ENCODE results near the gene RARRES2. TPM values are rescaled to one million over a fixed set of nuclear protein-coding genes. Genes with fewer than 3 reads are reported as not detected.

Gene RARRES2
- polyA plus RNA-seq, 2 of the 4 experiments (the other 2 are of a cell fraction): not detected

DNA sequence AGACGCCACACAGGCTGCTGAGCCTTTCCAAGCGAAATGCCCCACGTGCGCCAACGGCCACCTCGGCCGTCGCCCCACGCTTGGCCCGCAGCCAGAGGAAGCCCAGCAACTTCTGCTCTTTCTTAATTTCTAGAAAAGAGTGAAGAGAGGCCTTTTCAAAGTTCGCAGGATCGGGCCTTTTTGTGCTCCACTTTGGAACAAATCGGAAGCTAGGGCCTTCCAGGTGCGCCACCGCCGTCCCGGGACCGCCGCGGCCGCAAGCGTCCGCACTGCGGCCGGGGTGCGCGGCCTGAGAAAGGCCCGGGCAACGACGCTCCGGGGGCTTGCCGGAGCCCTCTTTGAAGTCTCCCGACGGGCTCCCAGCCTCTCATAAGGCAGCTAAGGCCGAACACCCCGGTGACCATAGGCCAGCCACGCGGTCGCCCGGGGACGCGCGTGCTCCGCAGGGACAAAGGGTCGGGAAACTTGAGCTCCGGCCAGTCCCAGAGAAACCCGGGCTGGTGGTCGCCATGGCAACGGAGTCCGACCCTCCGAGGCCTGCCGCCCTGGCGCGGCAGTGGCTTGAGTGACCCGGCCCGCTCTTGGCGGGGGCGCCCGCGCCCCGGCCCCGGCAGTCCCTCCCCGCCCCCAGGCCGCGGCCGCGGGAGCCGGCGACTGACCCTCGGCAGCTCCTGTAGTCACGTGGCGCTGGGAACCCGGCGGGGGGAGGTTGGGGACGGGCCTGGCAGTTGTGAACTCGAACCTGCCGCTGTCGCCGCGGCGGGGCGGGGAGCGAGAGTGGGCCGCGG is 26.9 kb upstream of the RARRES2 start, which contains the start of gene REPIN1 (continued):
- TF ChIP-seq HOXB13 (CRISPR knock-in tag; IDR thresholded peaks at IDR 0.05; ENCODE audit: low read depth): peak; percentile 48; the same call in 1 of the 2 replicates
- no peak for TF ChIP-seq TP53 (CRISPR knock-in tag; IDR thresholded peaks at IDR 0.05)
- TF ChIP-seq NPAS2 (CRISPR knock-in tag; IDR thresholded peaks at IDR 0.05; ENCODE audit: borderline replicate concordance): peak; percentile 58; the same call in 1 of the 2 replicates
- no peak for TF ChIP-seq JUNB (IDR thresholded peaks at IDR 0.05)
- TF ChIP-seq, protein P1, sequence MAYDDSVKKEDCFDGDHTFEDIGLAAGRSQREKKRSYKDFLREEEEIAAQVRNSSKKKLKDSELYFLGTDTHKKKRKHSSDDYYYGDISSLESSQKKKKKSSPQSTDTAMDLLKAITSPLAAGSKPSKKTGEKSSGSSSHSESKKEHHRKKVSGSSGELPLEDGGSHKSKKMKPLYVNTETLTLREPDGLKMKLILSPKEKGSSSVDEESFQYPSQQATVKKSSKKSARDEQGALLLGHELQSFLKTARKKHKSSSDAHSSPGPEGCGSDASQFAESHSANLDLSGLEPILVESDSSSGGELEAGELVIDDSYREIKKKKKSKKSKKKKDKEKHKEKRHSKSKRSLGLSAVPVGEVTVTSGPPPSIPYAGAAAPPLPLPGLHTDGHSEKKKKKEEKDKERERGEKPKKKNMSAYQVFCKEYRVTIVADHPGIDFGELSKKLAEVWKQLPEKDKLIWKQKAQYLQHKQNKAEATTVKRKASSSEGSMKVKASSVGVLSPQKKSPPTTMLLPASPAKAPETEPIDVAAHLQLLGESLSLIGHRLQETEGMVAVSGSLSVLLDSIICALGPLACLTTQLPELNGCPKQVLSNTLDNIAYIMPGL (CRISPR knock-in tag; IDR thresholded peaks at IDR 0.05; ENCODE audit: borderline replicate concordance): peak; percentile 68; the same call in 1 of the 2 replicates
- TF ChIP-seq POLR2AphosphoS2 (conservative IDR thresholded peaks at IDR 0.05; ENCODE audit: low read length): no peak
- no peak for TF ChIP-seq MAFK (IDR thresholded peaks at IDR 0.05; ENCODE audit: partially characterized antibody)
- no peak for TF ChIP-seq CHD4 (IDR thresholded peaks at IDR 0.05; ENCODE audit: borderline replicate concordance)
- TF ChIP-seq HOXA7 (CRISPR knock-in tag; IDR thresholded peaks at IDR 0.05): no peak
- TF ChIP-seq, protein P2, sequence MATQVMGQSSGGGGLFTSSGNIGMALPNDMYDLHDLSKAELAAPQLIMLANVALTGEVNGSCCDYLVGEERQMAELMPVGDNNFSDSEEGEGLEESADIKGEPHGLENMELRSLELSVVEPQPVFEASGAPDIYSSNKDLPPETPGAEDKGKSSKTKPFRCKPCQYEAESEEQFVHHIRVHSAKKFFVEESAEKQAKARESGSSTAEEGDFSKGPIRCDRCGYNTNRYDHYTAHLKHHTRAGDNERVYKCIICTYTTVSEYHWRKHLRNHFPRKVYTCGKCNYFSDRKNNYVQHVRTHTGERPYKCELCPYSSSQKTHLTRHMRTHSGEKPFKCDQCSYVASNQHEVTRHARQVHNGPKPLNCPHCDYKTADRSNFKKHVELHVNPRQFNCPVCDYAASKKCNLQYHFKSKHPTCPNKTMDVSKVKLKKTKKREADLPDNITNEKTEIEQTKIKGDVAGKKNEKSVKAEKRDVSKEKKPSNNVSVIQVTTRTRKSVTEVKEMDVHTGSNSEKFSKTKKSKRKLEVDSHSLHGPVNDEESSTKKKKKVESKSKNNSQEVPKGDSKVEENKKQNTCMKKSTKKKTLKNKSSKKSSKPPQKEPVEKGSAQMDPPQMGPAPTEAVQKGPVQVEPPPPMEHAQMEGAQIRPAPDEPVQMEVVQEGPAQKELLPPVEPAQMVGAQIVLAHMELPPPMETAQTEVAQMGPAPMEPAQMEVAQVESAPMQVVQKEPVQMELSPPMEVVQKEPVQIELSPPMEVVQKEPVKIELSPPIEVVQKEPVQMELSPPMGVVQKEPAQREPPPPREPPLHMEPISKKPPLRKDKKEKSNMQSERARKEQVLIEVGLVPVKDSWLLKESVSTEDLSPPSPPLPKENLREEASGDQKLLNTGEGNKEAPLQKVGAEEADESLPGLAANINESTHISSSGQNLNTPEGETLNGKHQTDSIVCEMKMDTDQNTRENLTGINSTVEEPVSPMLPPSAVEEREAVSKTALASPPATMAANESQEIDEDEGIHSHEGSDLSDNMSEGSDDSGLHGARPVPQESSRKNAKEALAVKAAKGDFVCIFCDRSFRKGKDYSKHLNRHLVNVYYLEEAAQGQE (IDR thresholded peaks at IDR 0.05): no peak
- no peak for TF ChIP-seq EHMT2 (IDR thresholded peaks at IDR 0.05; ENCODE audit: low read depth)
- TF ChIP-seq FOXS1 (CRISPR knock-in tag; IDR thresholded peaks at IDR 0.05): no peak
- TF ChIP-seq ZNF302 (CRISPR knock-in tag; IDR thresholded peaks at IDR 0.05): no peak
- no peak for TF ChIP-seq RAD21 (conservative IDR thresholded peaks at IDR 0.05 in 1 of 2, IDR thresholded peaks at IDR 0.05 in 1 of 2)
- TF ChIP-seq FOSL2 (IDR thresholded peaks at IDR 0.05): 0 out of 2 replicates have a peak, but pooled peaks have one; percentile 10
- TF ChIP-seq FOSL2 (CRISPR knock-in tag; IDR thresholded peaks at IDR 0.05): 0 out of 2 replicates have a peak, but pooled peaks have one; percentile 23
- no peak; the same call in 1 of the 3 replicates for TF ChIP-seq BCL3 (IDR thresholded peaks at IDR 0.05)
- no peak for TF ChIP-seq CEBPB (IDR thresholded peaks at IDR 0.05)
- TF ChIP-seq NFE2L2 (conservative IDR thresholded peaks at IDR 0.05; ENCODE audit: low read length): no peak
- TF ChIP-seq JUN (IDR thresholded peaks at IDR 0.05): peak; percentile 80 to 88; a peak in 4 of 5 replicates
- 0 out of 2 replicates have a peak, but pooled peaks have one; percentile 24 for TF ChIP-seq HEYL (CRISPR knock-in tag; IDR thresholded peaks at IDR 0.05)
- no peak for TF ChIP-seq RFX5 (IDR thresholded peaks at IDR 0.05)
- peak; percentile 93 for TF ChIP-seq MYC (IDR thresholded peaks at IDR 0.05; ENCODE audit: borderline replicate concordance, low read length)
- TF ChIP-seq RCOR1 (IDR thresholded peaks at IDR 0.05; ENCODE audit: low read depth, low read length): no peak
- TF ChIP-seq CHD2 (IDR thresholded peaks at IDR 0.05; ENCODE audit: low read length, partially characterized antibody): peak; percentile 22
- TF ChIP-seq, protein P3, sequence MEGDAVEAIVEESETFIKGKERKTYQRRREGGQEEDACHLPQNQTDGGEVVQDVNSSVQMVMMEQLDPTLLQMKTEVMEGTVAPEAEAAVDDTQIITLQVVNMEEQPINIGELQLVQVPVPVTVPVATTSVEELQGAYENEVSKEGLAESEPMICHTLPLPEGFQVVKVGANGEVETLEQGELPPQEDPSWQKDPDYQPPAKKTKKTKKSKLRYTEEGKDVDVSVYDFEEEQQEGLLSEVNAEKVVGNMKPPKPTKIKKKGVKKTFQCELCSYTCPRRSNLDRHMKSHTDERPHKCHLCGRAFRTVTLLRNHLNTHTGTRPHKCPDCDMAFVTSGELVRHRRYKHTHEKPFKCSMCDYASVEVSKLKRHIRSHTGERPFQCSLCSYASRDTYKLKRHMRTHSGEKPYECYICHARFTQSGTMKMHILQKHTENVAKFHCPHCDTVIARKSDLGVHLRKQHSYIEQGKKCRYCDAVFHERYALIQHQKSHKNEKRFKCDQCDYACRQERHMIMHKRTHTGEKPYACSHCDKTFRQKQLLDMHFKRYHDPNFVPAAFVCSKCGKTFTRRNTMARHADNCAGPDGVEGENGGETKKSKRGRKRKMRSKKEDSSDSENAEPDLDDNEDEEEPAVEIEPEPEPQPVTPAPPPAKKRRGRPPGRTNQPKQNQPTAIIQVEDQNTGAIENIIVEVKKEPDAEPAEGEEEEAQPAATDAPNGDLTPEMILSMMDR (IDR thresholded peaks at IDR 0.05): no peak
- TF ChIP-seq, protein P4, sequence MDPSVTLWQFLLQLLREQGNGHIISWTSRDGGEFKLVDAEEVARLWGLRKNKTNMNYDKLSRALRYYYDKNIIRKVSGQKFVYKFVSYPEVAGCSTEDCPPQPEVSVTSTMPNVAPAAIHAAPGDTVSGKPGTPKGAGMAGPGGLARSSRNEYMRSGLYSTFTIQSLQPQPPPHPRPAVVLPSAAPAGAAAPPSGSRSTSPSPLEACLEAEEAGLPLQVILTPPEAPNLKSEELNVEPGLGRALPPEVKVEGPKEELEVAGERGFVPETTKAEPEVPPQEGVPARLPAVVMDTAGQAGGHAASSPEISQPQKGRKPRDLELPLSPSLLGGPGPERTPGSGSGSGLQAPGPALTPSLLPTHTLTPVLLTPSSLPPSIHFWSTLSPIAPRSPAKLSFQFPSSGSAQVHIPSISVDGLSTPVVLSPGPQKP (IDR thresholded peaks at IDR 0.05; ENCODE audit: low read depth, low read length): no peak
- TF ChIP-seq KDM5A (IDR thresholded peaks at IDR 0.05): no peak
- no peak for TF ChIP-seq ZFP36 (IDR thresholded peaks at IDR 0.05; ENCODE audit: borderline replicate concordance, partially characterized antibody)
- TF ChIP-seq HOXB5 (CRISPR knock-in tag; IDR thresholded peaks at IDR 0.05): peak; percentile 32; the same call in 1 of the 2 replicates
- TF ChIP-seq RARB (CRISPR knock-in tag; IDR thresholded peaks at IDR 0.05): no peak
- no peak for TF ChIP-seq ZC3H11A (IDR thresholded peaks at IDR 0.05)
- TF ChIP-seq FOSB (CRISPR knock-in tag; IDR thresholded peaks at IDR 0.05): no peak

Measured in A549 (cell line).